GM18502 (cell line): ENCODE results near the gene MYT1.

ENCODE experiments used
- ATAC-seq: cut with Tn5 transposase; IDR thresholded peaks from one replicate; pipeline ENCODE4 v1.9.1; 2021; ENCODE audit warnings: mild to moderate bottlenecking; ENCODE audit not compliant: unreplicated experiment, poor library complexity

MYT1 gene

GRCh38 chr20:64139199-64140060 is 24.8 kb upstream of the MYT1 start:
- ATAC-seq = no peak

GRCh38 chr20:64140061-64140931 is 24.0 kb upstream of the MYT1 start:
- no peak for ATAC-seq

GRCh38 chr20:64140956-64141355 is 23.3 kb upstream of the MYT1 start:
- no peak for ATAC-seq

- ATAC-seq = no peak
Observed at GRCh38 chr20:64142590-64142989, 21.7 kb upstream of the MYT1 start.

GRCh38 chr20:64143018-64143801 is 21.0 kb upstream of the MYT1 start:
- ATAC-seq = no peak

- no peak for ATAC-seq
Observed at GRCh38 chr20:64144144-64144912, 19.9 kb upstream of the MYT1 start.

- ATAC-seq = no peak
Observed at GRCh38 chr20:64145458-64146300, 18.6 kb upstream of the MYT1 start.

GRCh38 chr20:64146301-64146935 is 17.8 kb upstream of the MYT1 start:
- no peak for ATAC-seq

- no peak for ATAC-seq
Observed at GRCh38 chr20:64146936-64147477, 17.2 kb upstream of the MYT1 start.

GRCh38 chr20:64148581-64148980 is 15.7 kb upstream of the MYT1 start:
- ATAC-seq = no peak

- no peak for ATAC-seq
Observed at GRCh38 chr20:64149141-64149540, 15.1 kb upstream of the MYT1 start.

- no peak for ATAC-seq
Observed at GRCh38 chr20:64149809-64150560, 14.3 kb upstream of the MYT1 start.

- no peak for ATAC-seq
Observed at GRCh38 chr20:64150756-64151632, 13.3 kb upstream of the MYT1 start.

- ATAC-seq = no peak
Observed at GRCh38 chr20:64151633-64152530, 12.4 kb upstream of the MYT1 start.

GRCh38 chr20:64152906-64153305 is 11.3 kb upstream of the MYT1 start:
- ATAC-seq = no peak

- ATAC-seq = no peak
Observed at GRCh38 chr20:64153410-64153809, 10.8 kb upstream of the MYT1 start.
